Ramos (cell line): ENCODE measurements around the gene MEAK7.

Experiments
- in situ Hi-C: fragments of 300-500 bp; cut with MboI; formaldehyde crosslinking; loops from one replicate; pipeline ENCODE4 v1.14.3; 2022; ENCODE audit warnings: low sequenced_read_pairs; ENCODE audit not compliant: unreplicated experiment

MEAK7 gene

GRCh38 chr16:84514295-84514873 is 9.9 kb upstream of the MEAK7 start:
- in situ Hi-C loops = loop anchor here (5.0 kb wide), 2 partner anchors 108 to 213 kb away; no protein-coding TSS in a partner anchor

GRCh38 chr16:84513666-84514065 is 9.2 kb upstream of the MEAK7 start:
- in situ Hi-C loops = loop anchor here (5.0 kb wide), 2 partner anchors 109 to 214 kb away; no protein-coding TSS in a partner anchor

- in situ Hi-C loops = loop anchor here (5.0 kb wide), 2 partner anchors 109 to 214 kb away; no protein-coding TSS in a partner anchor
Observed at GRCh38 chr16:84513123-84513522, 8.7 kb upstream of the MEAK7 start.

- in situ Hi-C loops = loop anchor here (5.0 kb wide), 2 partner anchors 110 to 215 kb away; no protein-coding TSS in a partner anchor
Observed at GRCh38 chr16:84511831-84512230, 7.4 kb upstream of the MEAK7 start.

GRCh38 chr16:84511180-84511800 is 6.8 kb upstream of the MEAK7 start:
- in situ Hi-C loops = loop anchor here (5.0 kb wide), 2 partner anchors 111 to 216 kb away; no protein-coding TSS in a partner anchor

- in situ Hi-C loops = no loop called here
Observed at GRCh38 chr16:84509032-84509950, 4.8 kb upstream of the MEAK7 start.

GRCh38 chr16:84508502-84508901 is 4.0 kb upstream of the MEAK7 start:
- in situ Hi-C loops = no loop called here

GRCh38 chr16:84507011-84507982 is 2.8 kb upstream of the MEAK7 start:
- in situ Hi-C loops = no loop called here

GRCh38 chr16:84505249-84506187 is 1.1 kb upstream of the MEAK7 start:
- in situ Hi-C loops = no loop called here

- in situ Hi-C loops = no loop called here
Observed at GRCh38 chr16:84503751-84504395, 586 bp downstream of the MEAK7 start.

GRCh38 chr16:84502581-84502980 is 1.9 kb downstream of the MEAK7 start:
- in situ Hi-C loops = no loop called here

GRCh38 chr16:84502075-84502474 is 2.4 kb downstream of the MEAK7 start:
- in situ Hi-C loops = no loop called here

- in situ Hi-C loops = no loop called here
Observed at GRCh38 chr16:84501077-84501735, 3.3 kb downstream of the MEAK7 start.

GRCh38 chr16:84500531-84500930 is 3.9 kb downstream of the MEAK7 start:
- in situ Hi-C loops = no loop called here

- in situ Hi-C loops = no loop called here
Observed at GRCh38 chr16:84499638-84500037, 4.8 kb downstream of the MEAK7 start.

- in situ Hi-C loops = no loop called here
Observed at GRCh38 chr16:84498859-84499620, 5.4 kb downstream of the MEAK7 start.

GRCh38 chr16:84498223-84498610 is 6.2 kb downstream of the MEAK7 start:
- in situ Hi-C loops = no loop called here
